Measurements from ENCODE around the gene LEAP2. TPM values are rescaled to one million over a fixed set of nuclear protein-coding genes. Genes with fewer than 3 reads are reported as not detected.

The LEAP2 gene
- total and polyA plus RNA-seq, 10 of the 15 experiments (the other 5 are each of a cell fraction or from before 2014, with no cell fraction given) = 1.9 to 8.8 (median 2.3) TPM

- intact Hi-C loops (cut with micrococcal nuclease; ENCODE audit: unreplicated experiment) = no loop called here
- ChIA-PET CTCF (interaction anchor here (0.6 to 1.0 kb wide), 5 partner anchors 9 to 299 kb away, joined by 3 to 4 read pairs (median 3); partner anchors contain the start of genes GDF9 and UQCRQ), POLR2A (no interaction called here), SMC1A (ENCODE audit: uncharacterized antibody, unreplicated experiment) (interaction anchor here (2.2 to 10.9 kb wide), 2 partner anchors 72 to 323 kb away, joined by 7 to 129 read pairs; no protein-coding TSS in a partner anchor), RAD21 (ENCODE audit: unreplicated experiment) (interaction anchor here (1.4 kb wide), 1 partner anchor 19 kb away, joined by 3 read pairs; no protein-coding TSS in a partner anchor)
- ATAC-seq (no peak), DNase-seq (ENCODE audit: low read depth, low spot score) (no peak), FAIRE-seq (no peak)
- no peak overlapping the region for H3K4me2 ChIP-seq (ENCODE audit: control insufficient read depth, insufficient read depth)
- H3K79me2 ChIP-seq (ENCODE audit: control insufficient read depth, insufficient read depth, low read length) = no peaks in the 10 kb centered on the region
- in situ Hi-C loops (cut with MboI) = loop anchor here (10.0 kb wide), 1 partner anchor 302 kb away; no protein-coding TSS in a partner anchor
- no peak overlapping the region for H3K4me3 ChIP-seq
- H3K36me3 ChIP-seq (ENCODE audit: control insufficient read depth in 2 of 2, insufficient read depth in 2 of 2, low read length in 1 of 2) = no peaks in the 10 kb centered on the region
- TF ChIP-seq FOXK2 (IDR thresholded peaks at IDR 0.05) (no peak), IRF3 (IDR thresholded peaks at IDR 0.05) (no peak), PKNOX1 (IDR thresholded peaks at IDR 0.05) (no peak), TARDBP (IDR thresholded peaks at IDR 0.05; ENCODE audit: borderline replicate concordance) (no peak), ZBED1 (IDR thresholded peaks at IDR 0.05; ENCODE audit: borderline replicate concordance) (no peak), HDAC6 (IDR thresholded peaks at IDR 0.05; ENCODE audit: unreplicated experiment) (no peak), ZNF207 (IDR thresholded peaks at IDR 0.05; ENCODE audit: borderline replicate concordance) (no peak), SMAD5 (IDR thresholded peaks at IDR 0.05; ENCODE audit: low read depth) (no peak), CEBPB (IDR thresholded peaks at IDR 0.05; ENCODE audit: borderline replicate concordance in 1 of 2, low read depth in 2 of 2, low read length in 2 of 2) (no peak), NR2F1 (conservative IDR thresholded peaks at IDR 0.05) (no peak), MYB (IDR thresholded peaks at IDR 0.05; ENCODE audit: borderline replicate concordance, low read depth, low read length) (no peak), CEBPZ (IDR thresholded peaks at IDR 0.05; ENCODE audit: low read depth, low read length) (no peak)
- H3K9me3 ChIP-seq (replicated peaks; ENCODE audit: control insufficient read depth, insufficient read depth, low read length) = no peaks in the 10 kb centered on the region
- H3K27me3 ChIP-seq (replicated peaks in 1 of 2; ENCODE audit: control insufficient read depth in 2 of 2, insufficient read depth in 2 of 2, low read length in 1 of 2) = peaks cover 0 to 2% of the 10 kb centered on the region in 2 experiments; a peak in 2 of 4 replicates
- WGBS (ENCODE audit: insufficient coverage, insufficient replicate concordance, low lambda C conversion rate, missing lambda C conversion rate) = 66% methylated on average over 5 of the region's 6 CpGs
- H3K27ac ChIP-seq (ENCODE audit: control insufficient read depth, insufficient read depth) = no peak overlapping the region
- H3K4me1 ChIP-seq (ENCODE audit: control insufficient read depth, insufficient read depth, low read length) = no peaks in the 10 kb centered on the region; the same call in 1 of the 2 replicates
- no peaks in the 10 kb centered on the region for H4K20me1 ChIP-seq (ENCODE audit: control insufficient read depth, insufficient read depth)
- H2AFZ ChIP-seq (ENCODE audit: control insufficient read depth, low read depth, low read length) = no peak overlapping the region
- no peak overlapping the region for H3K9ac ChIP-seq (ENCODE audit: control insufficient read depth, insufficient read depth, low read length)
- no TSS peak for BruUV-seq (replicated peaks)
Observed at GRCh38 chr5:132826424-132827082, 46.9 kb upstream of the LEAP2 start.

Measured in GM12878 (cell line).